ENCODE data around the gene EFTUD2.

DNA sequence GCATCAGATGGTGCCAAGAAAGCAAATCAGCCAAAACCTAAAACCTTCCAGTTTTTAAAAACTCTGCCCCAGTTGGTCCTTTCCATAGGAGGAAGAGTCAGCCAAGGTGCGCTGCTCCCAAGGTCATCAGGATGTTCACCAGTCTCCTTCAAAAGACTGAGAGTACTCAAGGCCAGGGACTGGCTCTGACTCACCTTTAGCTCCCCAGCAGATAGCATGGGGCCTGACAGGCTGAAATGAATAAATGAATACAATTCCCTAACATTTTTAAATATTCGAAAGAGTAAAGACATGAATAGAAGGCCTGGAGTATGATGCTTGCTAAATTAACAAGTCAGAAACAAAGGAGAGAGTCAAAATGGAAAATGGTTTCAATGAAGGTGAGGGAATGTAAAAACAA, 19.2 kb downstream of the EFTUD2 start:
- TF ChIP-seq NFIC (IDR thresholded peaks at IDR 0.05) (no peak), RAD21 (IDR thresholded peaks at IDR 0.05; ENCODE audit: low read depth) (no peak), EGR1 (IDR thresholded peaks at IDR 0.05) (no peak), EP300 (IDR thresholded peaks at IDR 0.05; ENCODE audit: borderline replicate concordance) (no peak), YY1 (IDR thresholded peaks at IDR 0.05; ENCODE audit: low read depth) (no peak), TAF1 (IDR thresholded peaks at IDR 0.05; ENCODE audit: low read depth) (no peak), FOXM1 (IDR thresholded peaks at IDR 0.05; ENCODE audit: borderline replicate concordance, low read depth) (no peak)
- TF ChIP-seq, protein P1, sequence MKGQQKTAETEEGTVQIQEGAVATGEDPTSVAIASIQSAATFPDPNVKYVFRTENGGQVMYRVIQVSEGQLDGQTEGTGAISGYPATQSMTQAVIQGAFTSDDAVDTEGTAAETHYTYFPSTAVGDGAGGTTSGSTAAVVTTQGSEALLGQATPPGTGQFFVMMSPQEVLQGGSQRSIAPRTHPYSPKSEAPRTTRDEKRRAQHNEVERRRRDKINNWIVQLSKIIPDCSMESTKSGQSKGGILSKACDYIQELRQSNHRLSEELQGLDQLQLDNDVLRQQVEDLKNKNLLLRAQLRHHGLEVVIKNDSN (IDR thresholded peaks at IDR 0.05) = no peak
- TF ChIP-seq, protein P2, sequence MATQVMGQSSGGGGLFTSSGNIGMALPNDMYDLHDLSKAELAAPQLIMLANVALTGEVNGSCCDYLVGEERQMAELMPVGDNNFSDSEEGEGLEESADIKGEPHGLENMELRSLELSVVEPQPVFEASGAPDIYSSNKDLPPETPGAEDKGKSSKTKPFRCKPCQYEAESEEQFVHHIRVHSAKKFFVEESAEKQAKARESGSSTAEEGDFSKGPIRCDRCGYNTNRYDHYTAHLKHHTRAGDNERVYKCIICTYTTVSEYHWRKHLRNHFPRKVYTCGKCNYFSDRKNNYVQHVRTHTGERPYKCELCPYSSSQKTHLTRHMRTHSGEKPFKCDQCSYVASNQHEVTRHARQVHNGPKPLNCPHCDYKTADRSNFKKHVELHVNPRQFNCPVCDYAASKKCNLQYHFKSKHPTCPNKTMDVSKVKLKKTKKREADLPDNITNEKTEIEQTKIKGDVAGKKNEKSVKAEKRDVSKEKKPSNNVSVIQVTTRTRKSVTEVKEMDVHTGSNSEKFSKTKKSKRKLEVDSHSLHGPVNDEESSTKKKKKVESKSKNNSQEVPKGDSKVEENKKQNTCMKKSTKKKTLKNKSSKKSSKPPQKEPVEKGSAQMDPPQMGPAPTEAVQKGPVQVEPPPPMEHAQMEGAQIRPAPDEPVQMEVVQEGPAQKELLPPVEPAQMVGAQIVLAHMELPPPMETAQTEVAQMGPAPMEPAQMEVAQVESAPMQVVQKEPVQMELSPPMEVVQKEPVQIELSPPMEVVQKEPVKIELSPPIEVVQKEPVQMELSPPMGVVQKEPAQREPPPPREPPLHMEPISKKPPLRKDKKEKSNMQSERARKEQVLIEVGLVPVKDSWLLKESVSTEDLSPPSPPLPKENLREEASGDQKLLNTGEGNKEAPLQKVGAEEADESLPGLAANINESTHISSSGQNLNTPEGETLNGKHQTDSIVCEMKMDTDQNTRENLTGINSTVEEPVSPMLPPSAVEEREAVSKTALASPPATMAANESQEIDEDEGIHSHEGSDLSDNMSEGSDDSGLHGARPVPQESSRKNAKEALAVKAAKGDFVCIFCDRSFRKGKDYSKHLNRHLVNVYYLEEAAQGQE (IDR thresholded peaks at IDR 0.05; ENCODE audit: low read depth) = no peak
- TF ChIP-seq, protein P3, sequence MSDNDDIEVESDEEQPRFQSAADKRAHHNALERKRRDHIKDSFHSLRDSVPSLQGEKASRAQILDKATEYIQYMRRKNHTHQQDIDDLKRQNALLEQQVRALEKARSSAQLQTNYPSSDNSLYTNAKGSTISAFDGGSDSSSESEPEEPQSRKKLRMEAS (IDR thresholded peaks at IDR 0.05) = no peak

Measured in Ishikawa (cell line).